SK-N-SH treated with all-trans-retinoic acid at 6 μM for 48 hours (cell line): ENCODE measurements around the gene CRYBG3.

ENCODE experiments used
- ATAC-seq: fragments of 200-7000 bp; cut with Tn5 transposase; 3 replicates; pipeline ENCODE4 v1.9.1; 2020; ENCODE audit warnings: mild to moderate bottlenecking, moderate library complexity
- ARNTL ChIP-seq: fragments of 450-650 bp; formaldehyde crosslinking; IDR thresholded peaks from 2 replicates; pipeline ENCODE4 v1.5.0; 2020; ENCODE audit warnings: low read depth, mild to moderate bottlenecking, moderate library complexity, borderline replicate concordance
- BACH2 ChIP-seq: fragments of 250-450 bp; sonication (Bioruptor Pico); IDR thresholded peaks from 2 replicates; pipeline ENCODE4 v1.9.0; 2021; ENCODE audit warnings: mild to moderate bottlenecking, borderline replicate concordance
- CREB5 ChIP-seq: fragments of 250-450 bp; sonication (Bioruptor Pico); IDR thresholded peaks from 2 replicates; pipeline ENCODE4 v1.5.1; 2020; ENCODE audit warnings: low read depth, mild to moderate bottlenecking, moderate library complexity
- CSDC2 ChIP-seq: fragments of 250-450 bp; sonication (Bioruptor Pico); IDR thresholded peaks from 2 replicates; pipeline ENCODE4 v1.5.0; 2020; ENCODE audit warnings: mild to moderate bottlenecking, moderate library complexity
- CSRNP3 ChIP-seq: fragments of 250-450 bp; sonication (Bioruptor Pico); IDR thresholded peaks from 2 replicates; pipeline ENCODE4 v1.5.1; 2021; ENCODE audit warnings: mild to moderate bottlenecking, moderate library complexity
- ISL1 ChIP-seq: fragments of 250-450 bp; sonication (Bioruptor Pico); IDR thresholded peaks from 2 replicates; pipeline ENCODE4 v2.1.2; 2022; ENCODE audit warnings: mild to moderate bottlenecking, moderate library complexity
- OSR1 ChIP-seq: fragments of 250-450 bp; sonication (Bioruptor Pico); IDR thresholded peaks from 2 replicates; pipeline ENCODE4 v1.8.0; 2022; ENCODE audit warnings: moderate library complexity, mild to moderate bottlenecking, inconsistent platforms
- PATZ1 ChIP-seq: fragments of 250-450 bp; sonication (Bioruptor Pico); IDR thresholded peaks from 2 replicates; pipeline ENCODE4 v1.8.0; 2020; ENCODE audit warnings: mild to moderate bottlenecking, moderate library complexity, borderline replicate concordance
- POU6F1 ChIP-seq: fragments of 250-450 bp; sonication (Bioruptor Pico); IDR thresholded peaks from 2 replicates; pipeline ENCODE4 v1.8.0; 2021; ENCODE audit warnings: low read depth, mild to moderate bottlenecking, moderate library complexity, borderline replicate concordance
- PPARA ChIP-seq: fragments of 250-450 bp; sonication (Bioruptor Pico); IDR thresholded peaks from 2 replicates; pipeline ENCODE4 v1.5.0; 2020; ENCODE audit warnings: mild to moderate bottlenecking, borderline replicate concordance
- SNAI2 ChIP-seq: fragments of 250-450 bp; sonication (Bioruptor Pico); IDR thresholded peaks from 2 replicates; pipeline ENCODE4 v1.5.0; 2020; ENCODE audit warnings: mild to moderate bottlenecking, moderate library complexity
- TCF4 ChIP-seq: fragments of 250-450 bp; sonication (Bioruptor Pico); IDR thresholded peaks from 2 replicates; pipeline ENCODE4 v1.8.0; 2021; ENCODE audit warnings: mild to moderate bottlenecking, moderate library complexity, borderline replicate concordance
- TOX ChIP-seq: fragments of 250-450 bp; sonication (Bioruptor Pico); IDR thresholded peaks from 2 replicates; pipeline ENCODE4 v1.8.0; 2021; ENCODE audit warnings: mild to moderate bottlenecking, moderate library complexity, borderline replicate concordance
- ZC3H10 ChIP-seq: fragments of 250-450 bp; sonication (Bioruptor Pico); IDR thresholded peaks from 2 replicates; pipeline ENCODE4 v1.5.1; 2021; ENCODE audit warnings: mild to moderate bottlenecking, moderate library complexity
- ZFP3 ChIP-seq: fragments of 250-450 bp; sonication (Bioruptor Pico); IDR thresholded peaks from 2 replicates; pipeline ENCODE4 v1.5.0; 2020; ENCODE audit warnings: mild to moderate bottlenecking, moderate library complexity
- ZFP30 ChIP-seq: fragments of 450-650 bp; formaldehyde crosslinking; IDR thresholded peaks from 2 replicates; pipeline ENCODE4 v1.5.0; 2022; ENCODE audit warnings: mild to moderate bottlenecking, moderate library complexity
- ZNF565 ChIP-seq: fragments of 450-650 bp; formaldehyde crosslinking; conservative IDR thresholded peaks from 2 replicates; pipeline ENCODE4 v1.5.0; 2020; ENCODE audit warnings: low read depth, mild to moderate bottlenecking, moderate library complexity
- ZNF70 ChIP-seq: fragments of 450-650 bp; formaldehyde crosslinking; IDR thresholded peaks from 2 replicates; pipeline ENCODE4 v1.5.0; 2020; ENCODE audit warnings: mild to moderate bottlenecking, moderate library complexity
- ZNF8 ChIP-seq: fragments of 450-650 bp; formaldehyde crosslinking; IDR thresholded peaks from 2 replicates; pipeline ENCODE4 v1.5.0; 2020; ENCODE audit warnings: mild to moderate bottlenecking, moderate library complexity

The CRYBG3 gene

GRCh38 chr3:97860364-97860763, 38.6 kb downstream of the CRYBG3 start (continued):
- no peak for TF ChIP-seq OSR1 (CRISPR knock-in tag)
- no peak for TF ChIP-seq SNAI2 (CRISPR knock-in tag)
- no peak for TF ChIP-seq TCF4 (CRISPR knock-in tag)
- TF ChIP-seq, all 23 proteins: peak for 0

- no peak for ATAC-seq
- TF ChIP-seq BACH2 (CRISPR knock-in tag), result no peak
- no peak for TF ChIP-seq ZFP3 (CRISPR knock-in tag)
- TF ChIP-seq CSRNP3, result no peak
- no peak for TF ChIP-seq TOX (CRISPR knock-in tag)
- no peak for TF ChIP-seq CREB5 (CRISPR knock-in tag)
- TF ChIP-seq OSR1 (CRISPR knock-in tag), result no peak
- TF ChIP-seq TCF4 (CRISPR knock-in tag), result no peak
- TF ChIP-seq POU6F1 (CRISPR knock-in tag), result no peak
Measured at GRCh38 chr3:97862582-97862981, 40.8 kb downstream of the CRYBG3 start.

GRCh38 chr3:97863031-97863430, 41.2 kb downstream of the CRYBG3 start:
- no peak for ATAC-seq
- TF ChIP-seq TOX (CRISPR knock-in tag) (no peak), ZC3H10 (no peak), TCF4 (CRISPR knock-in tag) (no peak), ZFP30 (CRISPR knock-in tag) (no peak), ZFP3 (CRISPR knock-in tag) (no peak), CSDC2 (CRISPR knock-in tag) (no peak), POU6F1 (CRISPR knock-in tag) (no peak), ZNF8 (CRISPR knock-in tag) (no peak), ISL1 (no peak), PATZ1 (CRISPR knock-in tag) (no peak)
- TF ChIP-seq, all 23 proteins: peak for 0

GRCh38 chr3:97863775-97864174, 42.0 kb downstream of the CRYBG3 start:
- ATAC-seq, result no peak
- TF ChIP-seq SNAI2 (CRISPR knock-in tag) (no peak), ZFP30 (CRISPR knock-in tag) (no peak), TCF4 (CRISPR knock-in tag) (no peak), ZNF565 (CRISPR knock-in tag) (no peak), PPARA (no peak), ZNF70 (CRISPR knock-in tag) (no peak), ZFP3 (CRISPR knock-in tag) (no peak), PATZ1 (CRISPR knock-in tag) (no peak), POU6F1 (CRISPR knock-in tag) (no peak), CREB5 (CRISPR knock-in tag) (no peak), TOX (CRISPR knock-in tag) (no peak), ARNTL (CRISPR knock-in tag) (no peak), CSDC2 (CRISPR knock-in tag) (no peak), CSRNP3 (no peak), BACH2 (CRISPR knock-in tag) (no peak)
